OCI-LY7 (cell line): ENCODE measurements around the gene HRAS.

Experiments used
- CTCF ChIP-seq: fragments of 200-600 bp; sonication (generic); conservative IDR thresholded peaks from 2 replicates; pipeline ENCODE4 v1.5.1; 2014; ENCODE audit warnings: mild to moderate bottlenecking, antibody characterized with exemption, low read length, moderate library complexity, mixed read lengths
- EZH2phosphoT487 ChIP-seq: fragments of 200-600 bp; sonication (generic); IDR thresholded peaks from 2 replicates; pipeline ENCODE4 v1.6.1; 2018; ENCODE audit warnings: low read depth, borderline replicate concordance, mild to moderate bottlenecking, mixed run types, antibody characterized with exemption, low read length, moderate library complexity, mixed read lengths

- TF ChIP-seq CTCF: no peak
- no peak for TF ChIP-seq EZH2phosphoT487
Measured at GRCh38 chr11:514606-515005, 20.8 kb downstream of the HRAS start.
